Measurements from ENCODE around the gene CCDC63.

CCDC63 gene

DNA sequence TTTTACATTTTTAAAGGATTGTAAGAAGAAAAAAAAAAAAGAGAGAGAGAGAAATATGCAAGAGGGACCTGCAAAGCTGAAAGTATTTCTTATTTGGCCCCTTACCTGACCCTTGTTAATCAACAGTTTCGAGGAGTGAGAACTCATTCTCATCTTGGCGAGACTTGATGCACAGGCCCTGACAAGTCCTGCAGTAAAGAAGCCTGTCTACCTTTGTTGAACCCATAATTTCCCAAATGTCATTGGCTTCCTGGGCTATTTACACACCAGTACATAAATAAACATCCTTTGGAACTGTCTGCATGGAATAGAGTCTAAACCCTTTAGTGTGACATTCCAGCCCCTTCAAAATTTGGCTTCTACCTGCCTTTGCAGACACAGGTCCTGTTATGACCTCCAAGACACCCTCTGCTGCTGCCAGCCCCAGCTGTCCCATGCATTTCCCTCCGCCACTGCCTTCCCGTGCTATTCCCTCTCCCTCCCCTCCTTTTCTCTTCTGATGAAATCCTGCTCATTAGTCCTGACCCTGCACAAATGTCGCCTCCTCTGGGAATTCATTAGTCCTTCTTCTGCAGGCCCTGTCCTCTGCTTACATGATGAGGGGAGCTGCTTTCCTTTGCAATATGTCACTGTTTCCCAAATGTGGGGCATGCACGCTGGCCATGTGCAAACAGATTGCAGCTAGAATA, 38.5 kb downstream of the CCDC63 start:
- DNase-seq (ENCODE audit: low read depth, low spot score), result no peak

- no peak for DNase-seq (ENCODE audit: low read depth, low spot score)
Observed at GRCh38 chr12:110888256-110888991, 41.6 kb downstream of the CCDC63 start.

DNA sequence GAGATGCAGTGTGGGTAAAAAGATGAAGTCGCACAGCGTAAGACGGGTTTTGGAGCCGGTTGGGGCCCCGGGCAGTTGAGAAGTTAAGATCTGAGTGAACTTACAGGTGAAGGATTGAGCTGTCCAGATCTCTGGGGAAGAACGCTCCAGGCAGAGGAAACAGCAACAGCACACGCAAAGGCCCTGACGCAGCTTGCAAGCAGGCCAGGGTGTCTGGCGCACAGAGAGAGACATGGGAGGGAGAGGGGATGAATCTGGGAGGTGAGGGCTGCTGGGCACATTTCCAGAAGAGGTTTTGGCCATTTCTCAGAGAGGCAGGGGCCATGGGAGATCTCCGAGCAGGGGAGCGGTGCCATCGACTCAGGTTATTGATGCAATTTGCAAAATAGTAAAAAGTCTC, 42.6 kb downstream of the CCDC63 start:
- DNase-seq (ENCODE audit: low read depth, low spot score), result no peak

DNA sequence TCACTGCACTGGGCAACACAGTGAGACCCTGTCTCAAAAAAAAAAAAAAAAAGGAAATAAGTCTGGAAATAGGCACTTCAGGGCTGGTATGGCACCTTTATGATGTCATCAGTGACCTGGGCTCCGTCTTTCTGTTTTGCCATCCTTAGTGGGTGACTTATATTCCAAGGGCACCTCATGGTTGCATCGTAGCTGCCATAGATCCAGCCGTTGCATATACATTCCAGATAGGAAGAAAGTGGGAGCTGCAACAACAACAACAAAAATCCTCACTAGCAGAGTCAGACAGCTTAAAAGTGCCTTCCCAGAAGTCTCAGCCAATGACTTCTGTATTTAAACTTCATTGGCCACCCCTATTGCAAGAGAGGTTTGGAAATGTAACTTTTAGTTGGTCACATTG, 47.2 kb downstream of the CCDC63 start:
- no peak for DNase-seq (ENCODE audit: low read depth, low spot score)

DNA sequence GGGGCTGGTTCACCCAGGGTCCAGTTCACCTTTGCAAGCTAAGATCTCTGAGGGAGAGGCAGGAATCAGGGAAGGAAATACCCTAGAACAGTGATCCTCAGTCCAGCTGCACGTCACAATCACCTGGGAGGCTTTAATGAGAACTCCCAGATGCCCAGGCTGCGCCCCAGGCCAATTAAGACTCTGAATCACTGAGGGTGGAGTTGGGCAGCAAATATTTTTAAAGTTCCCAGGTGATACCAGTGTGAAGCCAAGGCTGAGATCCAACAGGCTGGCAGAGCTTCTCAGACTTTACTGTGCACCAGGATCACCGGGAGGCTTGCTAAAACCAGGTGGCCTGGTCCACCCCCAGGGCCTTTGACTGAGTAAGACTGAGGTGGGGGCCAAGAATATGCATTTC, 49.8 kb downstream of the CCDC63 start:
- DNase-seq (ENCODE audit: low read depth, low spot score), result no peak

GRCh38 chr12:110901401-110901800, 54.6 kb downstream of the CCDC63 start:
- DNase-seq (ENCODE audit: low read depth, low spot score), result no peak

DNA sequence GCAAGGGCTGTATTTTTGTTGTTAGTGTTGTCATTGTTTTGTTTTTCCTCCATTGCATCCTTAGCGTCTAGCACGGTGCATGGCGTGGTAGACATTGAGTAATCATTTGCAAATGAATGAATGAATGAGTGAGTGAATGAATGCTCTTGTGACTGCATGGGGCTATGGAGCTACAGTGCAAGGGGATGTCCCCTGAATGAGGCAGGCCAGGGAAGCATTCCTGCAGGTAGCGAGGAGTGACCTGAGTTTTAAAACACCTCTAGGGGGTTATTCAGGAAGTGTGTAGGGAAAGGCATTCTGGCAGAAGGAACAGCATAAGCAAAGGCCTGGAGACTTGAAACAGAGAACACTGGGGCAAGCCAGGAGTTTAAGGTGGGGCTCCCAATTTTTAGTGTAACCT, 56.7 kb downstream of the CCDC63 start:
- DNase-seq (ENCODE audit: low read depth, low spot score), result no peak

DNA sequence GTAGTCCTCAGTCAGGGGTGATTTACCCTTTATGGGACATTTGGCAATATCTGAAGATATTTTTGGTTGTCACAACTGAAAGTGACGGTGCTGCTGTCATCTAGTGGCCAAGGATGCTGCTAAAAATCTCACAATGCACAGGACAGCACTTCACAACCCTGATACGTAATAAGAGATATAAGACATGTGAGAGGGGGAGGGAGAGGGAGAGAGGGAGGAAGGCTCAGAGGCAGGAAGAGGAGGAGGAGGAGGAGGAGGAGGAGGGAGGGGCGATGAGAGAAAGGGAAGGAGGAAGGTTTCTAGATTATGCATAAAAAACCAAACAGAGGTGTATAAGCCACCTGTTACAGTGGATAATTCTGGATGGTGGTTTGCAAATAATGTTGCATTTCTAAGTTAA, 59.3 kb downstream of the CCDC63 start:
- DNase-seq (ENCODE audit: low read depth, low spot score), result no peak

DNA sequence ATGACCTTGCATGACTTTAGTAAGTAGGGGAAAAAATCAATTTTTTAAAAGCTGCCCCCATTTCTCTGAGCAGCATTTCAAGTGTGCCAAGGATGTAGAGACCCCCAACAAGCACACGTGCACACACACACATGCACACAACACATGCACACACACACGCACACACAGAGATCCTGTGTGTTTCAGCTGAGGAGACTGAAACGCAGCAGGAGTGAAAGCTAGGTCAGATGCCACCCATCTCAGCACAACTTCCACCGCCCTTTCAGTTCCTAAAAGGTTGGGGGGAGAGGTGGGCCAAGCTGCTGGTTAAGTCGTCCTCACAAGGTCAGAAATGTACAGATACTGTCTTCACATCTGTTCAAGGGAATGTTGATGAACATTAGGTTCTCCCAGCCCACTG, 59.7 kb downstream of the CCDC63 start:
- no peak for DNase-seq (ENCODE audit: low read depth, low spot score)

DNA sequence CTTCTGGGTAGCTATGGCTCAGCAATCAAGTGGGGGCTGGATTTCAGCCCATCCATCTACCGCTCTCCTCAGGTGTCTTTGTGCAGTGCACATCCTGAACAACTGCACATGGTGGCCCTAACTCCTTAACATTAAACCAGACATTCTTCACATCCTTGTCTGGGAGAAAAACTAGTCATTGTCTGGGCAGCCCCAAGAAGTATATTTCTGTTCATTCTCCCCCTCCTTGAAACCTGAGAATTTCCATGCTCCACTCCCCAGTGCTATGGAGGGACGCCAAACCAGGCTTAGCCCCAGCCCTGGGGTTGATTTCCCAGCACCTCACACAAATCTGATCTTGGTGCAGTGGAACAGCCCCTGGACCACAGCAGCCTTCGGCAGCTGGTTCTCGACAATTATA, 60.2 kb downstream of the CCDC63 start:
- DNase-seq (ENCODE audit: low read depth, low spot score), result no peak

DNA sequence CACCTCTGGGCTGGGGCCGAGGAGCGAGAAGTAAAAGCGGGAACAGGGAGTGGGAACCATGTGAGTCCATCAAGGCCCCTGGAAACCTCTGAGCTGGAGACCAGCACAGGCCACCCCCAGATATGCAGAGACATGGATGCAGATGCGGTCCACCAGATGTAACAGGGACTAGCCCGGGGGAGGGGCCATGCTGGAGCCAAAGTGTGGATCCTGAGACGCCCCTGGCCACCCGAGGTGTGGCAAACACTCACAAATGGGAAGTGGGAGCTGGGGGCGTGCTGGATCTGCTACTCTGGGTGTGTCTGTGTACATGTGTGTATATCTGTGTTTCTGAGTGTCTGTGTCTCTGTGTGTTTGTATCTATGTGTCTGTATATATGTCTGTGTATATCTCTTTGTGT, 60.8 kb downstream of the CCDC63 start:
- DNase-seq (ENCODE audit: low read depth, low spot score), result no peak

GRCh38 chr12:110908377-110909152, 61.8 kb downstream of the CCDC63 start:
- no peak for DNase-seq (ENCODE audit: low read depth, low spot score)

- no peak for DNase-seq (ENCODE audit: low read depth, low spot score)
Observed at GRCh38 chr12:110912263-110912662, 65.5 kb downstream of the CCDC63 start.

DNA sequence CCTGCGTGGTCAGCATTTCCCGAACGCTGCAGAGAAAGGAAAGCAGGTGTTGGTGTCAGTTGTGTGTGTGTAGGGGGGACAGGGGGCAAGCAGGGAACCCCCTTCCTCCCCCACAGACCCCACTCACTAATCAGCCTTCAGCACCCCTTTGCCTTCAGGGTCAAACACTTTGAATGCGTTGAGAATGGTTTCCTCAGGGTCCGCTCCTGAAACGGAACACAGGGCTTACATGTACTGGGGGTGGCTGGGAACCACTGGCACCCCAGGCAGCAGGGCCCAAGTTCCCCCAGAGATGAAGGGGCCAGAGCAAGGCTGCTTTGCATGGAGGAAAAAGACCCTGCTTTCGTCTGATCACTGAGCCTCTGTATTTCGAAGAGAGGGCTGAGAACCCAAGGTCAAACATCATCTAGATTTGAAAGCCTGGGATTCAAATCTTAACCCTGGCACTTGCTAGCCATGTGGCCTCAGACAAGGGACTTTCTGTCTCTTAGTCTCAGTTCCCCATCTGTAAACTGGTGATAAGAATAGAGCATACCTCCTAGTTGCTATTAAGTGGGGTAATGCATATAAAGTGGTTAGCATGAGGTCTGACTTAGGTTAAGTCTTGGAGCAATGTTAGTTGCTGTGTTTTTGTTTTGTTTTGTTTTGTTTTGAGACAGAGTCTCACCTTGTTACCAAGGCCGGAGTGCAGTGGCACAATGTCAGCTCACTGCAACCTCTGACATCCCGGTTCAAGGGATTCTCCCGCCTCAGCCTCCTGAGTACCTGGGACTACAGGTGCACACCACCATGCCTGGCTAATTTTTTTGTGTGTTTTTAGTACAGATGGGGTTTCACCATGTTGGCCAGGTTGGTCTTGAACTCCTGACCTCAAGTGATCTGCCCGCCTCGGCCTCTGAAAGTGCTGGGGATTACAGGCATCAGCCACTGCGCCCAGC, 66.6 kb downstream of the CCDC63 start:
- no peak for DNase-seq (ENCODE audit: low read depth, low spot score)

DNA sequence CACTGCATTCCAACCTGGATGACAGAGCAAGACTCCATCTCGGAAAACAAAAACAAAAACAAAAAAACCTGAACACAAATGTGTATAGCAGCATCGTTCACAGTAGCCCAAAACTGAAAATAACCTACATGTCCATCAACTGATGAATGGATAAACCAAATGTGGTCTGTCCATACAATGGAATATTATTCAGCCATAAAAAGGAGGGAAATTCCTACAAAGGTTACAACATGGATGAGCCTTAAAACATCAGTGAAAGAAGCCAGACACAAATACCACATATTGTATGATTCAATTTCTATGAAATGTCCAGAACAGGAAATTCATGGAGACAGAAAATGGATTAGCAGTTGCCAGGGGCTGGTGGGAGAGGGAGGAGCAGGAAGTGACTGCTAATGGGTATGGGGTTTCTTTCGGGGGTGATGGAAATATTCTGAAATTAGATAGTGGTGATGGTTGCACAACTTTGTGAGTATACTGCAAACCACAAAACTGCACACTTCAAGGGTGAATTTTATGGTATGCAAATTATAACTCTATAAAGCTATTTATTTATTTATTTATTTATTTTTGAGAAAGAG, 69.6 kb downstream of the CCDC63 start:
- no peak for DNase-seq (ENCODE audit: low read depth, low spot score)

- no peak for DNase-seq (ENCODE audit: low read depth, low spot score)
Observed at GRCh38 chr12:110917467-110917866, 70.7 kb downstream of the CCDC63 start.

DNA sequence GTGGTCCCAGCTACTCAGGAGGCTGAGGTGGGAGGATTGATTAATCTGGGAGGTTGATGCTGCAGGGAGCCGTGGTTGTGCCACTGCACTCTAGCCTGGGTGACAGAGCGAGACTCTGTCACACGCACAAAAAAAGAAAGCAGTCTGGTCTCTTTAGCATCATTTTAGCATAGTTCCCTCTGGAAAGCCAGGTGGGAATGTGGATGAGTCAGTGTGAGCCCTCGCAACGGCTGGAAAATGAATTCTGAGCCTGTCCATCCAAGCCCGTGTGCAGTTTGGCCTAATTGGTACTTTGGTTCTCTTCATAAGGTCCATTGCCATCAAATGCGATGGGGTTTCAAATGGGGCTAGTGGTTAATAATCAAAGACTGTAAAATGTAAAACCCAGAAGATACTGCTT, 71.2 kb downstream of the CCDC63 start:
- no peak for DNase-seq (ENCODE audit: low read depth, low spot score)

GRCh38 chr12:110919720-110920119, 72.9 kb downstream of the CCDC63 start:
- DNase-seq (ENCODE audit: low read depth, low spot score), result no peak

GRCh38 chr12:110920324-110920910, 73.6 kb downstream of the CCDC63 start, which contains the start of gene MYL2:
Gene MYL2, minus strand, starts transcription at chr12:110920579. Its CDS starts 50 bp downstream, at chr12:110920529.
- DNase-seq (ENCODE audit: low read depth, low spot score), result no peak

DNA sequence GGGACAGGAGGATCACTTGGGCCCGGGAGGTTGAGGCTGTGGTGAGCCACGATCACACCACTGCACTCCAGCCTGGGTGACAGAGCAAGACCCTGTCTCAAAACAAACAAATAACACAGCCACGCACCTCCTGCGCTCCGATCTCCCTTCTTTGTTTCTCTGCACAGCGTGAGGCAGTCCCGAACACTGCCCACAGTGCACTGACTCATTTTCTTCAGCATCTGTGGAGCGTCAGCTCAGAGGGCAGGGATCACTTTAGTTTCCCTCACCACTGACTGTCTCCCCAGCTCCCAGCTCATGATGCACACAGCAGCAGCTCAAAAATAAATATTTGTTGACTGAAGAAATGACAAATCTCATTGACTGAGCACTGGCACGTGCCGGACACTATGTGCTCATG, 74.5 kb downstream of the CCDC63 start:
- DNase-seq (ENCODE audit: low read depth, low spot score), result no peak

DNA sequence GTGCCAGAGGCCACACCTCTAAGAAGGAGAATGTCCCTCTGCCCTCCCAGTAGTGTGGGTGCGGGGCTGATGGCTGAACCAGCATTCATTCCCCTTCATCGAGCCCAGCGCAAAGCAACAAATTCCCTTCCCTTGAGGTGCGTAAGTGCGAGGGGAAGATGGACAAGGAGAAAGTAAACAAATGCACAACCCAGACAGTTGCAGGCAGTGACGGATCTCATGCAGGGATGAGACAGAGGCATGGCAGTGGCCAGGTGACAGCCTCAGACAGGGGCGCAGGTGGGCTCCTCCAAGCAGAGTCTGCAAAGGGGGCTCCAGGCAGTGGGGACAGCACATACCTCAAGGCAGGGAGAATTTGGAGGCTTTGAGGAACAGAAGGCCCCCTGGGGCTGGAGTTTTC, 75.9 kb downstream of the CCDC63 start:
- no peak for DNase-seq (ENCODE audit: low read depth, low spot score)
